C1 segment of cervical spinal cord (tissue), 14 donors: ENCODE results near the gene PKIG.

Experiments
- DNase-seq, 14 donors: peaks; one replicate each; lab custom pipeline; 2025; lab: John Stamatoyannopoulos, UW

Gene PKIG

DNA sequence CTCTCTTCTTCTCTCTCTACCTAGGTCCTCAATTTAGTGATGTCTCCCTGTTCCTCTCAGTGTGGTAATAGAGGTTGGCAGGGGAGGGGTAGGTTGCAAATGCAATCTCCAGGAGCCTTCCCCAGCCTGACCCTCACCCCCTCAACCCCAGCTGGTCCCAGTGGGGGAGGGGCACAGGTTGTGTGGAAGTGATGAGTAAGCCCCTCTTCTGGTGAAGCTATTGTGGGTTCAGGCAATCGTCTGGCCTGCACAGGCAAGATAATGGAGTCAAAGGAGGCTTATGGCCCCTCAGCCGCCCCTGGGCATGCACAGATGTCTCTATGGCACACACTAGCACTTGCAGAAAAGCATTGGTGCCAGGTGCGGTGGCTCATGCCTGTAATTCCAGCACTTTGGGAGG is 79.9 kb downstream of the PKIG start:
- DNase-seq, result no peak

DNA sequence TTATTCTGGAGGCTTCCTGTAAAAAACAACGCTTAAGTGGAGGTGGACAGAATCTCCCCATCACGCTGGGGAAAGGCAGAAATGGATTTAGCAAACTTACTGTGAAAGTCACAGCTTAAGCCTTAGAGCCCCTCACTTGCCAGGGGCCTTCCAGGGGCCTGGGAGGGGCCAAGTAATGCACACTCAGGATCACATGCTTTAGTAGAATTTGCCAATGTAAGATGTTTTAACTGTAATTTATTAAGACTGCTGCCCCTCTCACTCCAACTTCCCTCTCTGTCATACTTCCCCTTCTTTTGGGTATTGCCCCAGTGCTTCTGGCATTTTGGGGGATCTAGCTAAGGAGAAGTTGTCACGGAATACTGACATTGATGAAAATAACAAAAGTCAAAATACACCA is 81.8 kb downstream of the PKIG start:
- no peak for DNase-seq

DNA sequence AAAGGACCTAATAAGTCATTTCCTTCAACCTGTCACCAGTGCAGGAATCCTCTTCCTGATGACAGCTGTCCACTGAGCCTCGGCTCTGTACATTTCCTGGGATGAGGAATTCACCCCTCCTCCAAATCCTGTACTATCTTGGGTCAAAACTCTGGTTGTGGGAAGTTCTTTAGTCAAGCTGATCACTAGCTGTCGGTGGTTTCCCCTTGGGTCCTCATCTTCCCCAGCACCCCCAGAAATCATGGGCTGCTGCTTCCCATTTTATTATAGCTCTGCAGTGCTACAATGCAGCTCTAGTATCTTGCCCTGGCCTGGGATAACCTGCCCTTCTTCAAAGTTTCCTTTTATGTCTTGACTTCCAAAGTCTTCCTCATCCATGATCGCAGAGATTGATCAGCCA is 83.7 kb downstream of the PKIG start:
- DNase-seq, result no peak
